GM23338 (cell line): ENCODE results near the gene UNC79.
"Not testable (repeated sequence)": the region's sequence is repeated elsewhere in the genome, so short reads cannot be mapped to it uniquely, and the experiment has no call there.

Experiments used
- CREB1 ChIP-seq: fragments of 250-450 bp; sonication (Bioruptor Pico); IDR thresholded peaks from 2 replicates; pipeline ENCODE4 v1.5.0; 2020; ENCODE audit warnings: low read depth, mild to moderate bottlenecking, moderate library complexity
- EZH2 ChIP-seq: fragments of 200-600 bp; sonication (generic); IDR thresholded peaks from one replicate; pipeline ENCODE4 v1.8.0; 2017; ENCODE audit warnings: antibody characterized with exemption, mild to moderate bottlenecking, low read depth; ENCODE audit not compliant: unreplicated experiment
- EZH2phosphoT487 ChIP-seq: fragments of 200-600 bp; sonication (generic); IDR thresholded peaks from one replicate; pipeline ENCODE4 v1.8.1; 2018; ENCODE audit warnings: antibody characterized with exemption; ENCODE audit not compliant: unreplicated experiment
- JUNB ChIP-seq: IDR thresholded peaks from one replicate; pipeline ENCODE4 v1.6.1; 2016; ENCODE audit warnings: antibody characterized with exemption; ENCODE audit not compliant: unreplicated experiment
- NANOG ChIP-seq: IDR thresholded peaks from 2 replicates; pipeline ENCODE4 v1.6.1; 2016; ENCODE audit warnings: antibody characterized with exemption, borderline replicate concordance
- POLR2AphosphoS5 ChIP-seq: IDR thresholded peaks from 2 replicates; pipeline ENCODE4 v1.6.1; 2016; ENCODE audit warnings: antibody characterized with exemption, low read depth
- ZNF331 ChIP-seq: fragments of 250-450 bp; sonication (Bioruptor Pico); IDR thresholded peaks from 2 replicates; pipeline ENCODE4 v1.5.0; 2020; ENCODE audit warnings: low read depth, mild to moderate bottlenecking, moderate library complexity
- TF ChIP-seq, protein P1 (sequence below), 2 experiments: fragments of 200-600 bp in 1 of 2; sonication (generic) in 1 of 2; conservative IDR thresholded peaks; 2 replicates each; pipeline versions ENCODE4 v1.5.1 to v1.6.1; 2016 to 2017; ENCODE audit warnings: antibody characterized with exemption in 2 of 2, low read depth in 2 of 2, mild to moderate bottlenecking in 2 of 2, moderate library complexity in 1 of 2
- TF ChIP-seq, protein P2 (sequence below): IDR thresholded peaks from one replicate; pipeline ENCODE4 v1.6.1; 2018; ENCODE audit warnings: antibody characterized with exemption; ENCODE audit not compliant: unreplicated experiment
- TF ChIP-seq, protein P3 (sequence below): IDR thresholded peaks from 2 replicates; pipeline ENCODE4 v1.6.1; 2016; ENCODE audit warnings: antibody characterized with exemption

DNA sequence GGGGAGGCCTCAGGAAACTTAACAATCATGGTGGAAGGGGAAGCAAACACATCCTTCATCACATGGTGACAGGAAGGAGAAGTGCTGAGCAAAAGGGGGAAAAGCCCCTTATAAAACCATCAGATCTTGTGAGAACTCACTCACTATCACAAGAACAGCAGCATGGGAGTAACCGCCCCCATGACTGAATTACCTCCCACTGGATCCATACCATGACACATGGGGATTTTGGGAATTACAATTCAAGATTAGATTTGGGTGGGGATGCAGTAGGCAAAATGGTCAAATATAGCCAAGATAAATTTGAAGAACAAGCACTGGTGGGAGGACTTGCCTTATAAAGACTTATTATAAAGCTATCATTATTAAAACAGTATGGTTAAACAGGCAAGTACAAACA, 5.6 kb upstream of the UNC79 start:
- not testable (repeated sequence) for TF ChIP-seq EZH2; POLR2AphosphoS5; JUNB; NANOG; EZH2phosphoT487; CREB1 (CRISPR knock-in tag); ZNF331 (CRISPR knock-in tag)
- TF ChIP-seq, protein P1, sequence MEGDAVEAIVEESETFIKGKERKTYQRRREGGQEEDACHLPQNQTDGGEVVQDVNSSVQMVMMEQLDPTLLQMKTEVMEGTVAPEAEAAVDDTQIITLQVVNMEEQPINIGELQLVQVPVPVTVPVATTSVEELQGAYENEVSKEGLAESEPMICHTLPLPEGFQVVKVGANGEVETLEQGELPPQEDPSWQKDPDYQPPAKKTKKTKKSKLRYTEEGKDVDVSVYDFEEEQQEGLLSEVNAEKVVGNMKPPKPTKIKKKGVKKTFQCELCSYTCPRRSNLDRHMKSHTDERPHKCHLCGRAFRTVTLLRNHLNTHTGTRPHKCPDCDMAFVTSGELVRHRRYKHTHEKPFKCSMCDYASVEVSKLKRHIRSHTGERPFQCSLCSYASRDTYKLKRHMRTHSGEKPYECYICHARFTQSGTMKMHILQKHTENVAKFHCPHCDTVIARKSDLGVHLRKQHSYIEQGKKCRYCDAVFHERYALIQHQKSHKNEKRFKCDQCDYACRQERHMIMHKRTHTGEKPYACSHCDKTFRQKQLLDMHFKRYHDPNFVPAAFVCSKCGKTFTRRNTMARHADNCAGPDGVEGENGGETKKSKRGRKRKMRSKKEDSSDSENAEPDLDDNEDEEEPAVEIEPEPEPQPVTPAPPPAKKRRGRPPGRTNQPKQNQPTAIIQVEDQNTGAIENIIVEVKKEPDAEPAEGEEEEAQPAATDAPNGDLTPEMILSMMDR (conservative IDR thresholded peaks at IDR 0.05; ENCODE audit: low read depth in 2 of 2), result not testable (repeated sequence)
- TF ChIP-seq, protein P2, sequence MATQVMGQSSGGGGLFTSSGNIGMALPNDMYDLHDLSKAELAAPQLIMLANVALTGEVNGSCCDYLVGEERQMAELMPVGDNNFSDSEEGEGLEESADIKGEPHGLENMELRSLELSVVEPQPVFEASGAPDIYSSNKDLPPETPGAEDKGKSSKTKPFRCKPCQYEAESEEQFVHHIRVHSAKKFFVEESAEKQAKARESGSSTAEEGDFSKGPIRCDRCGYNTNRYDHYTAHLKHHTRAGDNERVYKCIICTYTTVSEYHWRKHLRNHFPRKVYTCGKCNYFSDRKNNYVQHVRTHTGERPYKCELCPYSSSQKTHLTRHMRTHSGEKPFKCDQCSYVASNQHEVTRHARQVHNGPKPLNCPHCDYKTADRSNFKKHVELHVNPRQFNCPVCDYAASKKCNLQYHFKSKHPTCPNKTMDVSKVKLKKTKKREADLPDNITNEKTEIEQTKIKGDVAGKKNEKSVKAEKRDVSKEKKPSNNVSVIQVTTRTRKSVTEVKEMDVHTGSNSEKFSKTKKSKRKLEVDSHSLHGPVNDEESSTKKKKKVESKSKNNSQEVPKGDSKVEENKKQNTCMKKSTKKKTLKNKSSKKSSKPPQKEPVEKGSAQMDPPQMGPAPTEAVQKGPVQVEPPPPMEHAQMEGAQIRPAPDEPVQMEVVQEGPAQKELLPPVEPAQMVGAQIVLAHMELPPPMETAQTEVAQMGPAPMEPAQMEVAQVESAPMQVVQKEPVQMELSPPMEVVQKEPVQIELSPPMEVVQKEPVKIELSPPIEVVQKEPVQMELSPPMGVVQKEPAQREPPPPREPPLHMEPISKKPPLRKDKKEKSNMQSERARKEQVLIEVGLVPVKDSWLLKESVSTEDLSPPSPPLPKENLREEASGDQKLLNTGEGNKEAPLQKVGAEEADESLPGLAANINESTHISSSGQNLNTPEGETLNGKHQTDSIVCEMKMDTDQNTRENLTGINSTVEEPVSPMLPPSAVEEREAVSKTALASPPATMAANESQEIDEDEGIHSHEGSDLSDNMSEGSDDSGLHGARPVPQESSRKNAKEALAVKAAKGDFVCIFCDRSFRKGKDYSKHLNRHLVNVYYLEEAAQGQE, result not testable (repeated sequence)
- TF ChIP-seq, protein P3, sequence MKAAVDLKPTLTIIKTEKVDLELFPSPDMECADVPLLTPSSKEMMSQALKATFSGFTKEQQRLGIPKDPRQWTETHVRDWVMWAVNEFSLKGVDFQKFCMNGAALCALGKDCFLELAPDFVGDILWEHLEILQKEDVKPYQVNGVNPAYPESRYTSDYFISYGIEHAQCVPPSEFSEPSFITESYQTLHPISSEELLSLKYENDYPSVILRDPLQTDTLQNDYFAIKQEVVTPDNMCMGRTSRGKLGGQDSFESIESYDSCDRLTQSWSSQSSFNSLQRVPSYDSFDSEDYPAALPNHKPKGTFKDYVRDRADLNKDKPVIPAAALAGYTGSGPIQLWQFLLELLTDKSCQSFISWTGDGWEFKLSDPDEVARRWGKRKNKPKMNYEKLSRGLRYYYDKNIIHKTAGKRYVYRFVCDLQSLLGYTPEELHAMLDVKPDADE, result not testable (repeated sequence)
